Natural killer cell (primary cell): Measurements from ENCODE around the gene PRKG1. TPM values are rescaled to one million over a fixed set of nuclear protein-coding genes. Genes with fewer than 3 reads are reported as not detected.

Source experiments
- ATAC-seq, 3 donors: fragments of 150-1000 bp in 2 of 3; fragments of 200-7000 bp in 1 of 3; cut with Tn5 transposase; 1 replicate in 1 of 3; 2 replicates in 2 of 3; pipeline ENCODE4 v1.10.0; 2021; ENCODE audit warnings: mild to moderate bottlenecking in 2 of 3, moderate library complexity in 2 of 3
- DNase-seq, 2 donors: peaks; one replicate each; pipeline versions ENCODE4 v3.0.0 to v3.0.0-alpha.2; 2013 to 2021; ENCODE audit warnings: mixed read lengths in 1 of 2
- H3K27ac ChIP-seq: one replicate; pipeline ENCODE4 v1.5.1; 2013; ENCODE audit warnings: mild to moderate bottlenecking, low read length
- H3K27me3 ChIP-seq: one replicate; pipeline ENCODE4 v1.6.1; 2013; ENCODE audit warnings: low read length; ENCODE audit not compliant: control insufficient read depth, insufficient read depth
- H3K36me3 ChIP-seq: one replicate; pipeline ENCODE4 v1.6.1; 2013; ENCODE audit warnings: low read length; ENCODE audit not compliant: control insufficient read depth, insufficient read depth
- H3K4me1 ChIP-seq: one replicate; pipeline ENCODE4 v1.6.1; 2013; ENCODE audit warnings: low read length; ENCODE audit not compliant: control insufficient read depth, insufficient read depth
- H3K4me3 ChIP-seq: one replicate; pipeline ENCODE4 v1.5.1; 2013; ENCODE audit warnings: low read length
- H3K9me3 ChIP-seq: one replicate; pipeline ENCODE4 v1.6.1; 2013; ENCODE audit warnings: low read length; ENCODE audit not compliant: control insufficient read depth, insufficient read depth
- H3K27ac Mint-ChIP-seq, 2 donors: one replicate each; pipeline ENCODE4 v1.8.0; 2022; ENCODE audit warnings: mild to moderate bottlenecking in 2 of 2, mixed read lengths in 2 of 2, moderate library complexity in 1 of 2
- H3K27me3 Mint-ChIP-seq, 2 donors: one replicate each; pipeline ENCODE4 v1.8.0; 2022; ENCODE audit warnings: low read depth in 2 of 2, mixed read lengths in 2 of 2
- H3K36me3 Mint-ChIP-seq: one replicate; pipeline ENCODE4 v1.8.0; 2022; ENCODE audit warnings: mixed read lengths
- H3K4me1 Mint-ChIP-seq, 2 donors: one replicate each; pipeline ENCODE4 v1.8.0; 2022; ENCODE audit warnings: mixed read lengths in 2 of 2
- H3K4me3 Mint-ChIP-seq: one replicate; pipeline ENCODE4 v1.8.0; 2022; ENCODE audit warnings: mild to moderate bottlenecking, moderate library complexity, mixed read lengths
- H3K9me3 Mint-ChIP-seq, 2 donors: one replicate each; pipeline ENCODE4 v1.8.0; 2022; ENCODE audit warnings: mixed read lengths in 2 of 2
- WGBS: methylation state at CpG from one replicate; pipeline ENCODE4 v1.1.7; 2013; ENCODE audit warnings: missing lambda C conversion rate; ENCODE audit not compliant: insufficient coverage; 5-methylcytosine and 5-hydroxymethylcytosine counted together
- intact Hi-C: fragments of 100-400 bp; cut with micrococcal nuclease; formaldehyde crosslinking; loops from one replicate; pipeline ENCODE4 v1.14.2; 2022
- total RNA-seq, 4 donors: library from RNA; stranded (reverse); fragments of 120-200 nt in 1 of 4; gene quantifications; one replicate each; pipeline versions ENCODE4 v1.2.3 to v1.2.4, GENCODE V29; 2013 to 2022
- TF ChIP-seq, protein P1 (sequence below): fragments of 200-600 bp; IDR thresholded peaks from one replicate; pipeline ENCODE4 v1.8.0; 2022; ENCODE audit warnings: antibody characterized with exemption

PRKG1 gene
- total RNA-seq, 3 donors from 2014 or later (not counting 1 experiment from before 2014, with no cell fraction given) = 0.23 to 0.41 (median 0.35) TPM

DNA sequence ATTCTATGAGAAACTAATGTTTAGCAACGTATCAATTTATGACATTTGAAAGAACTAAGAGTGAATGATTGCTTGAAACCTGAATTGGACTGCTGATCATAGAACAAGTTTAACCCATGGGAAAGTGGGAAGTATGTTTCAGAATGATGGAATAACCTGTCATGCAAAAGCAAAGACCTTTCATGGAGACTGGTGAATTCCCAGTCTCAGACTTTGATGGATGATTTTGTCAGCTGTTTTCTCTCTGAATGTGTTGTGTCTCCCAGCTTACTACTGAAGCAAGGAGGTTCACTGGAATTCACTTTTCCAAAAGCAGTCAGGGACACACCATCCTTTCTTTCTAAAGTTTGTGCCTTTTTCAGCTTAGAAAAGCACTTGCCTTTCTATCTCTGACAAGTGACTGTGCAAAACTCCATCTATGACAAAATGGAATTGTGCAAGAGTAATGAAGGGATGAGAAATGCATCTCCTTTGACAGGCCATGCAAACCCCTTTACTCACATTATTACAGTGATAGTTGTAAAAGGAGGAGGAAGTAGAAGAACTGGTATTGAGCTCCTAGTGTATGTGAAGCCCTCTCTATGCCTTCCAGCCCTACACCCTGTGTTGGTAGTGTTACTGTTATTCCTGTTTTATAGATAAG is 176.1 kb downstream of the PRKG1 start:
- H3K9me3 Mint-ChIP-seq = no peaks in the 10 kb centered on the region
- peaks cover 0 to 5% of the 10 kb centered on the region in 2 donors for H3K4me1 Mint-ChIP-seq
- H3K27ac Mint-ChIP-seq = no peak overlapping the region
- TF ChIP-seq, protein P1, sequence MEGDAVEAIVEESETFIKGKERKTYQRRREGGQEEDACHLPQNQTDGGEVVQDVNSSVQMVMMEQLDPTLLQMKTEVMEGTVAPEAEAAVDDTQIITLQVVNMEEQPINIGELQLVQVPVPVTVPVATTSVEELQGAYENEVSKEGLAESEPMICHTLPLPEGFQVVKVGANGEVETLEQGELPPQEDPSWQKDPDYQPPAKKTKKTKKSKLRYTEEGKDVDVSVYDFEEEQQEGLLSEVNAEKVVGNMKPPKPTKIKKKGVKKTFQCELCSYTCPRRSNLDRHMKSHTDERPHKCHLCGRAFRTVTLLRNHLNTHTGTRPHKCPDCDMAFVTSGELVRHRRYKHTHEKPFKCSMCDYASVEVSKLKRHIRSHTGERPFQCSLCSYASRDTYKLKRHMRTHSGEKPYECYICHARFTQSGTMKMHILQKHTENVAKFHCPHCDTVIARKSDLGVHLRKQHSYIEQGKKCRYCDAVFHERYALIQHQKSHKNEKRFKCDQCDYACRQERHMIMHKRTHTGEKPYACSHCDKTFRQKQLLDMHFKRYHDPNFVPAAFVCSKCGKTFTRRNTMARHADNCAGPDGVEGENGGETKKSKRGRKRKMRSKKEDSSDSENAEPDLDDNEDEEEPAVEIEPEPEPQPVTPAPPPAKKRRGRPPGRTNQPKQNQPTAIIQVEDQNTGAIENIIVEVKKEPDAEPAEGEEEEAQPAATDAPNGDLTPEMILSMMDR = no peak
- DNase-seq (no peak), ATAC-seq (no peak)
- H3K36me3 Mint-ChIP-seq = no peaks in the 10 kb centered on the region
- H3K27me3 ChIP-seq = no peaks in the 10 kb centered on the region
- no peaks in the 10 kb centered on the region for H3K27me3 Mint-ChIP-seq
- no peak overlapping the region for H3K4me3 ChIP-seq
- no peaks in the 10 kb centered on the region for H3K4me1 ChIP-seq
- H3K36me3 ChIP-seq = no peaks in the 10 kb centered on the region
- H3K4me3 Mint-ChIP-seq = no peak overlapping the region
- WGBS = 81% methylated on average over 1 of the region's 1 CpG
- H3K27ac ChIP-seq = no peak overlapping the region
- intact Hi-C loops = no loop called here
- no peaks in the 10 kb centered on the region for H3K9me3 ChIP-seq

DNA sequence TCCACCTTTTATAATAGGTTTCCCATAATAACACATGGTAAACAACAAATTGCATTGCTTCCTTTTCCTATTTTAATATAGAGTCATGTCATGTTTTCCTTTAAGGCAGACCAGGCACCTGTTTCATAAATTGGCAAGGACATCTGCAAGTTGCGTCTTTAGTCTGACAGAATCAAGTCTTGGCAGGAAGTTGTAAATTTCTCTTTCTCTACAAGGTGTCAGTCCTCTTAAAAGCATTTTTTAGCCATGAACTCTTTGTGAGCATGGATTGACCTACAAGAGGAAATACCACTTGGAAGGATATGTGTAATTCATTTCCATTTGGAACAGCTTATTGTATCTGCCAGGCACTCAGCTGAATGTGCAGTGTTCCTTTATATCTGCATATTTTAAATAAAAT is 176.8 kb downstream of the PRKG1 start:
- Mint-ChIP-seq H3K27me3 (no peaks in the 10 kb centered on the region), H3K4me3 (no peak overlapping the region), H3K4me1 (peaks cover 0 to 5% of the 10 kb centered on the region in 2 donors), H3K27ac (no peak overlapping the region), H3K9me3 (no peaks in the 10 kb centered on the region), H3K36me3 (no peaks in the 10 kb centered on the region)
- TF ChIP-seq, protein P1 = no peak
- Histone ChIP-seq H3K36me3 (no peaks in the 10 kb centered on the region), H3K27me3 (no peaks in the 10 kb centered on the region), H3K9me3 (no peaks in the 10 kb centered on the region), H3K27ac (no peak overlapping the region), H3K4me3 (no peak overlapping the region), H3K4me1 (no peaks in the 10 kb centered on the region)
- 14% methylated on average over 1 of the region's 1 CpG for WGBS
- intact Hi-C loops = no loop called here
- ATAC-seq (no peak), DNase-seq (no peak)

DNA sequence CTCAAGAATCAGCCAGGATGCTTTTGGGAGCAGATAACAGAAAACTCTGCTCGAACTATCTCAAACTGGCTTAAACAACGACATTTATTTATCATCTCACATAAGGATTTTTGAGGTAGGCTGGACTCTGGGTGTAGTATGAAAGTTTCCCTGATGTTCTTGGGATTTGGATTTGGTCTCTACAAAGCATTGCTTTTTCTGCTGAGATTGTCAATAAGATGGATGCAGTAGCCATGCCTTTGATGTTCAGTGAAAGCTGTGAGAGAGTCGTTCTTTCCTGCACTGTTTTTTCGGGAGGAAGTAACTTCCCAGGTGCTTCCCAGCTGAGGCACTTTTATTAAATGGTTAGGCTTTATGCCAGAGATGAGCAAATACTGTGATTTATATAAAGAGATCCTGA is 181.1 kb downstream of the PRKG1 start:
- Histone ChIP-seq H3K27ac (no peak overlapping the region), H3K4me1 (no peaks in the 10 kb centered on the region), H3K9me3 (no peaks in the 10 kb centered on the region), H3K27me3 (no peaks in the 10 kb centered on the region), H3K36me3 (no peaks in the 10 kb centered on the region), H3K4me3 (no peak overlapping the region)
- H3K27ac Mint-ChIP-seq = no peak overlapping the region
- DNase-seq = no peak
- no peaks in the 10 kb centered on the region for H3K27me3 Mint-ChIP-seq
- H3K9me3 Mint-ChIP-seq = no peaks in the 10 kb centered on the region
- peaks cover 0 to 5% of the 10 kb centered on the region in 2 donors for H3K4me1 Mint-ChIP-seq
- 72% methylated on average over 2 of the region's 4 CpGs for WGBS
- ATAC-seq = no peak
- no peak overlapping the region for H3K4me3 Mint-ChIP-seq
- TF ChIP-seq, protein P1 = no peak
- intact Hi-C loops = no loop called here
- H3K36me3 Mint-ChIP-seq = no peaks in the 10 kb centered on the region
